GM21576 (cell line): ENCODE measurements around the gene FKBP1B.
"Not testable (repeated sequence)": the region's sequence is repeated elsewhere in the genome, so short reads cannot be mapped to it uniquely, and the experiment has no call there.

ENCODE experiments used
- ATAC-seq: cut with Tn5 transposase; IDR thresholded peaks from one replicate; pipeline ENCODE4 v1.9.1; 2021; ENCODE audit warnings: mild to moderate bottlenecking, moderate library complexity; ENCODE audit not compliant: unreplicated experiment

Gene FKBP1B

GRCh38 chr2:24049485-24050021 lies at the start of gene FKBP1B:
Gene FKBP1B, plus strand, starts transcription at chr2:24049741. Its CDS starts 109 bp downstream, at chr2:24049850.
- ATAC-seq = no peak

DNA sequence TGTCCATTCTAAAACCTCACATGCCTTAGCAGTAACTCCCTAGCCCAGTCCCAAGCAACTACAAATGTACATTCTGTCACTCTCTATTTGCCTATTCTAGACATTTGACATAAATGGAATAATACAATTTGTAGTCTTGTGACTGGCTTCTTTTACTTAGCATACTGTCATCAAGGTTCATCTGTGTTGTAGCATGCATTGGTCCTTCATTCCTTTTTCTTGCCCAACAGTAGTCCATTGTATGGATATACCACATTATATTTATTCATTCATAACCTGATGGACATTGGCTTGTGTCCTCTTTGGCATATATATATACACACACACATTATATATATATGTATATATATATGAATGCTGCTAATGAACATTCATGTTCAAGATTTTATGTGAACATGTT lies 41.8 kb upstream of the FKBP1B start:
- ATAC-seq = no peak

GRCh38 chr2:24008672-24009366 lies 40.7 kb upstream of the FKBP1B start:
- no peak for ATAC-seq

GRCh38 chr2:24009367-24009679 lies 40.2 kb upstream of the FKBP1B start:
- ATAC-seq = no peak

GRCh38 chr2:24009680-24010476 lies 39.7 kb upstream of the FKBP1B start, which contains the start of gene MFSD2B:
Gene MFSD2B, plus strand, starts transcription at chr2:24010085. Its CDS starts 12 bp downstream, at chr2:24010097.
- no peak for ATAC-seq

- ATAC-seq = no peak
Measured at GRCh38 chr2:24010477-24011249, 38.9 kb upstream of the FKBP1B start.

DNA sequence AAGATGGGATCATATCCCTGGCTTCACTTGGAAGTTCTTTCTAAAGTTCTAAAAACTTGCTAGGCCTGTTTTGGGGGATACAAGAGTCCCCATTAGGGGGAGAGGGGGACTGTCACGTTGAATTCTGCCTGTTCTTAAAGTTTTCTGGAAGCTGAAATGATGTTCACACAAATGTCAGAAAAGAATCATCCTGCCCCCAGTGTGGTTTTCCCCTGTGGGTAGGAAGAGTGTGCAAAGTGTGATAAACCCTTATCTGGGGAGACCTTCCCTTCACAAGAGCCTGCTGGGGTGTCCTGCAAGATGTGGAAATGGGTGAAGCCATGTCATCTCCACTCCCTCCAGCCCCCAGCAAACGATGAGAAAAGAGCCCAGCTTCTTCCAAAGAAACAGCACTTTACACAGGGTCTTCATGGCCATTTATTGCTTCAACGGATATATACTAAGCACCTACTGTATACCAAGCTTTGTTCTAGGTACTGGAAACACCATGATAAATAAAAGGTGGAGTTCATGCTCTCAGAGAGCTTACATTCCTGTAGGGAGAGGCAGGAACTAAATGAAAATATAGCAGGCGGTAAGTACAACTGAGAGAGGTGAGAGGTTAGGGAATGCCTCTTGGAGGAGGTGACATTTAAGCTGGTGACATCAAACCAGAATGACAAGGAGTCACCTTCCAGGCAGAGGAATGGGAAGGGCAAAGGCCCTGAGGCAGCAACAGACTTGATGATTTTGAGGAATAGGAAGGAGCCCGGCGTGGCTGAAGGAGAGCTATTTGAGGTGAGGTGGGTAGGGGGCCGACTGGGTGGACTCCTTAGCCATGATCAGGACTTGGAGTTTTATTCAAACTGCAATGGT lies 38.1 kb upstream of the FKBP1B start:
- no peak for ATAC-seq

DNA sequence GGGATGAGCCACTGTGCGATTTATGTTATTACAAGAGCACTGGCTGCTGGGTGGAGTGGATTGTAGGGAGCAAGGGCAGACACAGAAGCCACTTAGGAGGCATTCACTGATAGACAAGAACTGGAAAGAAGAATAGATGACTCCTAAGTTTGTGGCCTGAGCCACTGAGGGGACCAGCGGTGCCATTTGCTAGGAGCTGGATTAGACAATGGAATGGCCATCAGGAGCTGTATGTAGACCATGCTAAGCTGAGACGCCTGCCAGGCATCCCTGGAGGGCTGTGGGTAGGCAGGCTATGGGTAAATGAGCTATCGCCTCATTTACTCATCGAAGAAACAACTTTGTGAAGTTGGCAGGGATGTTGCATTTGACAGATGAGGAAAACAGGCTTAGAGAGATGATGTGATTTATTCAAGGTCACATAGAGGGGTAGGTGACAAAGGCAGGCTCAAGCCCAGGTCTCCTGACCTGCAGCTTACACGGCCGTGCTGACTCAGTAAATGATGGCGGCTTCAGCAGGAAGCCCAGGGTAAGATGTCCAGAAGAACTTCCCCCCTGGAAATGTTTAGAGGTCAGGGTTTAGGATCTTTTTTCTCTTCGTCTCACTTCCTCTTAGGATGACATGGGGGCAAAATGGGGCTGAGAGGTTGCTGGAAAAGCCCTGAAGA lies 36.9 kb upstream of the FKBP1B start:
- ATAC-seq = no peak

GRCh38 chr2:24014902-24015301 lies 34.6 kb upstream of the FKBP1B start:
- not testable (repeated sequence) for ATAC-seq

GRCh38 chr2:24015562-24016375 lies 33.8 kb upstream of the FKBP1B start:
- no peak for ATAC-seq

GRCh38 chr2:24016376-24016761 lies 33.2 kb upstream of the FKBP1B start:
- ATAC-seq = no peak

DNA sequence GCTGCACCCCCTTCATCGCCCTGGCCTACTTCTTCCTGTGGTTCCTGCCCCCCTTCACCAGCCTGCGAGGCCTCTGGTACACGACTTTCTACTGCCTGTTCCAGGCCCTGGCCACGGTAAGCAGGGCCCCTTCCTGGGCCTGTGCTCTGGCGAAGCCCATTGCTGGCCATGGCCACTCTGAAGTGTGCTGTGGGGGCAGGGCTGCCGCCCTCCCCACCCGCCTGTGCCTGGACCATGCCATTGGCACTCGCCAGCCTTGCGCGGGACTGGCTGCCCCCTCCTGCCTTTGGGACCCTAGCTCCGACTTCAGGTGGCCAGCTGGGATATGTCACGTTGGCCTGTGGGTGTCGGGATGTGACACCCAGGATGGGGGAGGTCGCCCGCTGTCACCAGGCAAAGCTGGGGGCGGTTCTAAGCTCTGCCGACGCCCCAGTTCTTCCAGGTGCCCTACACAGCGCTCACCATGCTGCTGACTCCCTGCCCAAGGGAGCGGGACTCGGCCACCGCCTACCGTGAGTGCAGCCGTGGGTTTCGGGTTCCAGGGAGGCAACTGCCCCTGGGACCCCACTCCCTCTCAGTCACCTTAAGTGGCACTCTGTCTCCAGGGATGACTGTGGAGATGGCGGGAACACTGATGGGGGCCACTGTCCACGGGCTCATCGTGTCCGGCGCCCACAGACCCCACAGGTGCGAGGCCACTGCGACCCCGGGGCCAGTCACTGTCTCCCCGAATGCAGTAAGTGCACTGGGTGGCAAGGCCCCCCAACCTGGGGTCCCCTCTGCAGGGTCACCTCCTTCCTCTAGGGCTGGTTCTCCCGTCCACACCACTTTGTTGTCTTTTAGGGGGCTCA lies 32.5 kb upstream of the FKBP1B start:
- no peak for ATAC-seq

DNA sequence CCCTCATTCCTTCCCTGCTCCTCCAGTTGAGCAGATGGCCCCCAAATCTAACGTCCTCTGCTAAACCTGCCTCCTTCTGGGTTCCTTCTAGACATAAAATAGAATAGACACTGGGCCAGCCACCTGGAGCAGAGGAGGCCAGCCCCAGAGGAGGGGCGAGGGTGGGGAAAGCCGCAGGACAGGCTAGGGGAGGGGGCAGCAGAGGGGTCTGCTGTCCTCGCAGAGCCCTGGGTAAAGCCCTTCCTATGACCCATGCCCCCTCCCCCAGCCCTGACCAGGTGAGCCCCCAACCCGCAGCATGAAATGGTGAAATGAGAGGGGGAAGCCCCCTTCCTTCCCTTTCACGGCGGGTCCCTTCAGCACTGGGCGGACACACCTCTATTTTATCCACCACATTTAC lies 31.8 kb upstream of the FKBP1B start:
- no peak for ATAC-seq

GRCh38 chr2:24018241-24018640 lies 31.3 kb upstream of the FKBP1B start:
- no peak for ATAC-seq

DNA sequence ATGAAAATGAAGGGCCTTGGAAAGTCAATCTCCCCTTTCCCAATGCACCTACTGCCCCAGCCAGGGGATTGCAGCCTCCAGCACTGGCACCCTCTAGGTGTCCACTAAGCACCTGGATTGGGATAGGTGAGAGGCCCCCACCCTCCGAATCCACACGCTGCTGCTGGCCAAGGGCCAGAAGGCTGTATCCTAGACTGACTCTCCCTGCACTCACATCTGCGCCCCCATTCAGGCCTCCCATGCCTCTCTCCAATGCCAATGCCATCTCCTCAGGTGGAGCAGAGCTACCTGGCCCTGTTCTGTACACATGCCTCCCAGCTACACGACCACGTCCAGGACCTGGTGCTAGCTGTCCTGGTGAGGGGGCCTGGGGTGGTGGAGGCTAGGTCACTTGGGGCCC lies 29.8 kb upstream of the FKBP1B start:
- no peak for ATAC-seq

DNA sequence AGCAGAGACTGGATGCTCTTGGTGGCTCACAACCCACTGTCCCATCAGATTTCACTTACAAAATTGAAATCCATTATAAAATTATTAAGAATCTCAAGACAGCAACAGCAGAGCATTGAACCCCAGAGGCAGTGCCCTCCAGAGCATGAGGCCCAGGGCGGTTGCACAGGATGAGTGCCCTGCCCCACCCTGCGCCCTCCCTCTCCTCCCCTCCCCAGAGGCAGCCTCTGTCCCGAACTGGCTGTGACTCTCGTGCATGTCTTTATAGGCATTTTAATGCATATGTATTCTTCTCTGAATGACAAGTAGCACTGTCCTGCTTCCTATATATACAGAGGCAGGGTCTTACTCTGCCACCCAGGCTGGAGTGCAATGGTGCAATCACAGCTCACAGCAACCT lies 29.3 kb upstream of the FKBP1B start:
- no peak for ATAC-seq

DNA sequence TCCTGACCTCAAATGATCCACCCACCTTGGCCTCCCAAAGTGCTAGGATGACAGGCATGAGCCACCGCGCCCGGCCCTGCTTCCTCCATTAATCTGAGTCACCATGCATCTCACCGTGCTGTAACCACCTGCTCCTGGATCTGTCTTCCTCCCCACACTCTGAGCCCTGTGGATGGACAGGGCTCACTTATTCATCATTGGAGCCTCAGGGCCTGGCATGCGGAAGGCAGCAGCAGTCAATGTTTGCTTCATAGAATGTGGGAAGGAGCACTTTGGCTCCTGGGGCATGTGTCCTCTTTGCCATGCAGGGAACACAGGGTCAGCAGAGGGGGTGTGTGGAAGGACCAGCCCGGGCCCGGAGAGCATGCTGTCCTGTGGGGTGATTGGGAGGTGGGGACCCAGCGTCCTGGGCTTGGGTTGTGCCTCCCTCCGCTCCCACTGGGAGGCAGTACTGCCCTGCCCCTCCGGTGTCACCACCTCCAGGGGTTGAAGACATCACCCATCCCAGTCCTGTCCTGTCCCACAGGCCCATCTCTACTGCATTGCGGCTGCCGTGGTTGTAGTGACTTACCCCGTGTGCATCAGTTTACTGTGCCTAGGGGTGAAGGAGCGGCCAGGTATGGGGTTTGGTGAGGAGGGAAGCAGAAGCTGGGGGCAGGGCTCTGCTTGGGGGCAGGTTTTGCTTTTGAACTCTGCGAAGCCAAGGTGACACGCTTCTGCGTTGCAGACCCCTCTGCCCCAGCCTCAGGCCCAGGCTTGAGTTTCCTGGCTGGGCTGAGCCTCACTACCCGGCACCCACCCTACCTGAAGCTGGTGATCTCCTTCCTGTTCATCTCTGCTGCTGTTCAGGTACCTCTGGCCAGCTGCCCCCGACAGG lies 28.2 kb upstream of the FKBP1B start:
- no peak for ATAC-seq
